ENCODE data around the gene FAM76B.
A peak's percentile ranks its signal among the peaks of the same experiment; 100 is the strongest.
"Not testable (repeated sequence)": the region's sequence is repeated elsewhere in the genome, so short reads cannot be mapped to it uniquely, and the experiment has no call there.

Gene FAM76B

DNA sequence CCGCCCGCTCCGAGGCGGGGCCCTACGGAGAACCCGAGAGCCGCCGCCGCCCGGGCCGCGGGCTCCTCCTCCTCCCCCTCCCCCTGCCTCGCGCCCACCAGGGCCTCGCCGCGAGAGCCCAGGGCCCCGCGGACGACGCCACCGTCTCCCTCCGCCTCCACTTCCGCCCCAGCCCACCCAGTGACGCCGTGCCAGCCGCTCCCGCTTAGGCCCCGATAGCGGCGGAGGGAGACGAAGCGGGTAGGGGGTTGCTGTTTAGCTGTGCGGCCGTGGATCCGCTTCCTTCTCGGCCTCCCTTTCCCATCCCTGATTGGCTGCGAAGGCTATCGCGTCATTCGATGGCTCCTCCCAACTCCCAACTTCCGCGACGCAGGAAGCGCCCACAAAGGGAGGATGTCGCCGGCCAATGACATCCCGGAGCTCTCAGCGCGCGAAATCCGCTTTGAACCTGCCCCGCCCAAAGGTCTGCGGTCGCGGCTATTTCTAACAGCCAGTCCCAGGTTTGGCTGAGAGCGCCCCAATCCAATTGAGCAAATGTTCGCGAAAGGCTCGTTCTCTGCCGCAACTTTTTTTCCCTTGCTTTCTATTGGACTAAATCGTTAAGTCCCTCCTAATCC is at the start of gene FAM76B:
TSS of gene FAM76B (minus strand) at position 277 of the 617 bp plus-strand sequence. CDS start 304 bp downstream, outside the sequence.
- DNase-seq (ENCODE audit: low spot score), result peak; percentile 97

GRCh38 chr11:95835768-95836488 is 46.3 kb upstream of the FAM76B start:
- peak; percentile 60 for DNase-seq (ENCODE audit: low spot score)

- DNase-seq (ENCODE audit: low spot score), result no peak
Measured at GRCh38 chr11:95835351-95835750, 45.8 kb upstream of the FAM76B start.

GRCh38 chr11:95833378-95833777 is 43.8 kb upstream of the FAM76B start:
- no peak for DNase-seq (ENCODE audit: low spot score)

DNA sequence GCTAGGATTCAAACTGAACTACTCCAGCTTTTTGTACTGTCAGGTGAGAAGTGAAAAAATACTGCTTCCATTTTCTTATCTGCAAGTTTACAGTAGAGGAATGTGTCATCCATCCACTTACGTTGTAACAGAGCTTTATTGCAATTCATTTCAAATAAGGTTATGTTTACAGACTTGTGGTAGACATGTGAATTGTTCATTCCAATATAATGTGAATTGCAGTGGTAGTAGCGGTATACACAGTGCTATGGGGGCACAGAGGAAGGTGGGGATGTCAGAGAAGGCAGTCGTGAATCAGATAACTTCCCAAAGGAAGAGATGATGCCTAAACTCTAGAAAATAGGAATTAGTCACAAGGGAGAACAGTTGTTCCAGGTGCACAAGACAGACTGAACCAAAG is 43.2 kb upstream of the FAM76B start:
- no peak for DNase-seq (ENCODE audit: low spot score)

DNA sequence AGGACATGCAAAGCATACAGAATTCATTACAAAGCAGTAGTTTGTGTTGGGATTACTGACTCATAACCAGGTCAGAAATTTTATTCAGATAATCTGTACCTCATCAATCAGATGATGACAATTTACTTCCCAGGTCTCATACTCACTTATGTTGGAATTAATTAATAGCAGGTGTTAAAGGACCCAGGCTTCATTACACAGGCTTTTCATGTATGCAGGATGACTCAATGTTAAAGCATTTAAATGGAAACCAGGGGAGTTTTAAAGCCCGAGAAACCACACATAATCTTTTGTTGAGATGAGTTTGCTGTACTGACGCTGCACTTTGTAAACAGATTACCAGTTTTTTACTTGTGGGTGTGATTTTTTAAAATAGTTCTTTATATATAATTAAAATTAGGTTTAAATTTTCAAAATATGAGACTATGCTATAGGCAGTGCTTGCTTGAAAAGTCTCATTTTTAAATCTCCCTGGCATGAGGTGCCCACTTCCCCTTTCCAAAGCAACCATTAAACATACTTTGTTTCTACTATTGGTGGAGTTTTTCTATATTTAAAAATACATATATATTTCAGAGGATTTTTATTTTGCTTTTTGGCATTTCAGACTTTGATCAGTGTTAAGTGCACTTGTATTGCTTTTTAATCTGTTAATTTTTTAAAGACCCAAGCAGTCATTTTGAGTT is 41.8 kb upstream of the FAM76B start:
- DNase-seq (ENCODE audit: low spot score), result no peak

DNA sequence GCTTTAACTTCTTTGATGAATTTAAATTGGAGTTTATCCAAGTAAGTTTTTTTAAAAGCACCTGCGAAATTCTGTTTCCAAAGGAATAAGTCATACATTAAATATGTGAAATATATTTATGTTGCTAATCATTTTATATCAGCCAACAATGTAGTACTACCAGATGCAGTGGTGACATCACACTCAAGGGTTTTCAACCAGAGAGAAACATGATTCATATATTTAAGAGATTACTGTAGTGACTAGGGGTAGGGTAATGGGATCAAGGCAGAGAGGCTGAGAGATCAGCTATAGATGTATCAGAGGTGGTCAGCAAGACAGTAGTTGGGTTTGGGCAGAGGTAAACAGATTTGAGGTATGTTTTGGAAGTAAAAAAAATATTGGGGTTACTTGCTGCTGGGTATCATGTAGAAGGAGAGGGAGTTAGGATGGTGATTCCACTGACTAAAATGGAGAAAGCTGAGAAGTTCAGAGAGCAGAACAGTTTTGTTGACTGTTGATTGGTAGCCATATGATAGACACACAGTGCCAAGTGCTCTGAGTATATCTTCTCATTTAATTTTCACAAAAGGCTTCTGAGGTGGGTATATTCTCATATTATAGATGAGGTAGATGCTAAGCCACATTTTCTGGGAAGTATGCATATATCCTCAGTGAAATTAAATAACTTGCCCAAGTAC is 40.1 kb upstream of the FAM76B start:
- DNase-seq (ENCODE audit: low spot score), result no peak

- no peak for DNase-seq (ENCODE audit: low spot score)
Measured at GRCh38 chr11:95827696-95828095, 38.1 kb upstream of the FAM76B start.

- no peak for DNase-seq (ENCODE audit: low spot score)
Measured at GRCh38 chr11:95821640-95822039, 32.1 kb upstream of the FAM76B start.

GRCh38 chr11:95816037-95816436 is 26.5 kb upstream of the FAM76B start:
- DNase-seq (ENCODE audit: low spot score), result no peak

DNA sequence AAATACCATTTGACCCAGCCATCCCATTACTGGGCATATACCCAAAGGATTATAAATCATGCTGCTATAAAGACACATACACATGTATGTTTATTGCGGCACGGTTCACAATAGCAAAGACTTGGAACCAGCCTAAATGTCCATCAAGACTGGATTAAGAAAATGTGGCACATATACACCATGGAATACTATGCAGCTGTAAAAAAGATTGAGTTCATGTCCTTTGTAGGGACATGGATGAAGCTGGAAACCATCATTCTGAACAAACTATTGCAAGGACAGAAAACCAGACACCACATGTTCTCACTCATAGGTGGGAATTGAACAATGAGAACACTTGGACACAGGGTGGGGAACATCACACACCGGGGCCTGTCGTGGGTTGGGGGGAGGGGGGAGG is 21.5 kb upstream of the FAM76B start:
- DNase-seq (ENCODE audit: low spot score), result not testable (repeated sequence)

DNA sequence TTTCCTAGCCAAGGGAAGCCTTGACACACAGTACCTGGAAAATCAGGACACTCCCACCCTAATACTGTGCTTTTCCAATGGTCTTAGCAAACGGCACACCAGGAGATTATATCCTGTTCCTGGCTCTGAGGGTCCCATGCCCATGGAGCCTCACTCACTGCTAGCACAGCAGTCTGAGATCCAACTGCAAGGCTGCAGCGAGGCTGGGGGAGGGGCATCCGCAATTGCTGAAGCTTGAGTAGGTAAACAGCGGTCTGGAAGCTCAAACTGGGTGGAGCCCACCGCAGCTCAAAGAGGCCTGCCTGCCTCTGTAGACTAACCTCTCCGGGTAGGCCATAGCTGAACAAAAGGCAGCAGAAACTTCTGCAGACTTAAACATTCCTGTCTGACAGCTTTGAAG is 16.9 kb upstream of the FAM76B start:
- DNase-seq (ENCODE audit: low spot score), result not testable (repeated sequence)

GRCh38 chr11:95805869-95806268 is 16.3 kb upstream of the FAM76B start:
- no peak for DNase-seq (ENCODE audit: low spot score)

DNA sequence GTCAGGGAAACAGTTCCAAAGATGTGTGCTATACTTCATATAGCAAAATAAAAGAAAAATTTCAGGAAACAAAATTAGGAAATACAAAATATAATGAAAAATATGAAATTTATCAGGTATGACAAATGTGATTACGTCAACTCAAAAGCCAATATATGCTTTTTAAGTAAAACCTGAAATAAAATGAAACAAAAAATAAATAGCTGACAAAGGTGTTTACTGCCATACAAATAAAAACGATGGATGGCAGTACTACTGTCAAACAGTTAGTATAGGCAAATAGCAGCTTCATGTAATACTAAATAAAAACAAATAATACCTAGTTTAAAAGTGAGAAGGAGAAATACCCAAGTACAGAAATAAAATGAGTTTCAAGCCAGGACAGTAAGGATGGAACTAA is 14.4 kb upstream of the FAM76B start:
- DNase-seq (ENCODE audit: low spot score), result no peak

DNA sequence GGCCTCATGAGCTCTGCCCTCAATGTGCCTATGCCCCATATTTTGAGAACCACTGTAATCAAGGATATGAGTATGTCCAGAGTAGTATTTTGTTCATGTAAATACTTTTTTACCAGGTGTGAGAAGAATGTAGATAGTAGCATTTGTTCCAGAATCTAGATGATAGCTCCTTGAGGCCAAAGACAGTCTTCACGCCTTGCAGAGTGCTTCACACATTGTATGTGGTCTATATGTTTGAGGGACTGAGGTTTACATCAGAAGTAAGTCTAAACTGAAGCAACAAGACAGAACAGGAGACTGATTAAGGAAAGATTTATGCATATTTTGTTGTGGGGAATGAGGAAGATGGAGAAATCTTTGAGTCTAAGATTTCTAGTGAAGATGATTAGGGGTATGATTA is 13.2 kb upstream of the FAM76B start:
- no peak for DNase-seq (ENCODE audit: low spot score)

- no peak for DNase-seq (ENCODE audit: low spot score)
Measured at GRCh38 chr11:95800438-95800837, 10.9 kb upstream of the FAM76B start.

DNA sequence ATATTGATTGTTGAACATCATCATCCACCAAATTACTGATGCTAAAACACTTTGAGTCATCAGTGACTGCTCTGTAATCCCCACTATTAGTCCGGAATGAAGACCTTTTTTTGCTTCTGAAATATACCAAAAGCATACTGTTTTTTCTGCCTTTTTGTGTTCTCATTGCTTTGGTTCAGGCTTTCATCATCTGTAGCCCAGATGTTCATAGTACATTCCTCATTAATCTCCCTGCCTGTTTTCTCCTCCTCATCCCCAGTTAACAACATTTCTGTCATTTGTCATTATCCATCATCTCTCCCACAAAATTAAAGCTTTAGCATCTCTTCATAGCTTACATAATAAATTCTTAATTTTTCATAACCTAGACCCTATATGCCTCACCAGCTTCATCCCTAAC is 10.0 kb upstream of the FAM76B start:
- no peak for DNase-seq (ENCODE audit: low spot score)

- DNase-seq (ENCODE audit: low spot score), result no peak
Measured at GRCh38 chr11:95796501-95796900, 6.9 kb upstream of the FAM76B start.

- no peak for DNase-seq (ENCODE audit: low spot score)
Measured at GRCh38 chr11:95795627-95796295, 6.2 kb upstream of the FAM76B start.

DNA sequence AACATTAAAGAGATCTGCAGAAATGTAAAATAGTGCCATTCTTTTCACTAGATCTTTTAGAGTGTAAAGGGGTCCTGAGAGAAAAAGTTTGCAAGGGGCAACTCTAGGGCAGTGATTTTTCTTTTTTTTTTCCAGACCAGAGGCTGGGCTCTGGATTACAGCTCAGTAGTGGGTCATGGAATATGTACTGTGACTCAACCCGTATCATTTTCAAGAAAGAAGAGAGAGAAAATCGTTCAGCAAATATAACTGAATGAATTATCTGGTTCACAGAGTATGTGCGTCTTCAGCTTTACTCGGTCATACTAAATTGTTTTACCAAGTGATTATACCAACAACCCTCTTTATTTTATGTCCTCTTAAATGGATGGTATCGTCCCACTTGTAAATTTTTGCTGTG is 4.5 kb upstream of the FAM76B start:
- DNase-seq (ENCODE audit: low spot score), result no peak

DNA sequence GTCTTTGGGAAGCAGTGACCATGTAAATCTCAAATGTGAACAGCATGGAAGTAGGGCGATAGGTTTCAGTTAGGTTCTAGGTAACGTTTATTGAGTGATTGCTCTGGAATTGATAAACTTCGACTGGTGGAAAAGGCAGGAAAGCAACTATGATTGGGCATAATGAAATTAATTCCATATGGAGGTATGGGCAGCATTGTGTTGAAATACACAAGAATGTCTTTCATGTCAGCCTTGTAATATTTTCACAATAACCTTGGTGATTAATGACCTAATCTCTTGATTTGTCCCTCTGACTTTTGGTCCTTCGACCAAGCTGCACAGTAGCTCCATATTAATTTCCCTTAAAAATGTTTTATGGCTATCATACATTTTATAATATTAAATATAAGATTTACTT is 3.5 kb upstream of the FAM76B start:
- DNase-seq (ENCODE audit: low spot score), result no peak

GRCh38 chr11:95792700-95793099 is 3.1 kb upstream of the FAM76B start:
- no peak for DNase-seq (ENCODE audit: low spot score)
